NCI-H748 (cell line): ENCODE measurements around the gene CENPF.
"Not testable (repeated sequence)": the region's sequence is repeated elsewhere in the genome, so short reads cannot be mapped to it uniquely, and the experiment has no call there.

Experiments used
- DNase-seq: peaks from one replicate; lab custom pipeline; 2025; ENCODE audit not compliant: unreplicated experiment; lab: John Stamatoyannopoulos, UW

CENPF gene

DNA sequence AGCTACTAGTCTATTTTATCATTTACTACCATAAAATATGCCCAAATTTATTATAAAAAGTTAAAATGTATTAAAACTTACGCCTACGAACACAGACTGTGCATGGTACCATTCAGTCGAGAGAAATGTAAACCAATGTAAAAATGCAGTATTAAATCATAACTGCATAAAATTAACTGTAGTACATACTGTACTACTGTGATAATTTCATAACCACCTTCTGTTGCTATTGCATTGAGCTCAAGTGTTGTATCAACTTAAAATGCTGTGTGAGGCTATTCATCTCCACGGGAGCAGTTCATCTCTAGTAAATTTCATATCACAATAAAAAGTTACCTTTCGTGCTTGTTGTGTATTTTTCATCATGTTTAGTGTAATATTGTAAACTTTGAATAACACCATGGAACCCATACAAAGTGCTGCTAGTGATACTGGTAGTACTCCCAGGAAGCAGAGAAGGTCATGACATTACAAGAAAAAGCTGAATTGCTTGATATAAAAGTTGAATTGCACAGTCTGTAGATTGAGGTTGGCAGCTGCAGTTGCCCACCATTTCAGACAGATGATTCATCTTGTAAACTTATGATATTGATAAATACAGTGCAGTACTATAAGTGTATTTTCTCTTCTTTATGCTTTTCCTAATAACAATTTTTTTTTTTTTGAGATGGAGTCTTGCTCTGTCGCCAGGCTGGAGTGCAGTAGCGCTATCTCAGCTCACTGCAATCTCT, 19.0 kb upstream of the CENPF start:
- no peak for DNase-seq

DNA sequence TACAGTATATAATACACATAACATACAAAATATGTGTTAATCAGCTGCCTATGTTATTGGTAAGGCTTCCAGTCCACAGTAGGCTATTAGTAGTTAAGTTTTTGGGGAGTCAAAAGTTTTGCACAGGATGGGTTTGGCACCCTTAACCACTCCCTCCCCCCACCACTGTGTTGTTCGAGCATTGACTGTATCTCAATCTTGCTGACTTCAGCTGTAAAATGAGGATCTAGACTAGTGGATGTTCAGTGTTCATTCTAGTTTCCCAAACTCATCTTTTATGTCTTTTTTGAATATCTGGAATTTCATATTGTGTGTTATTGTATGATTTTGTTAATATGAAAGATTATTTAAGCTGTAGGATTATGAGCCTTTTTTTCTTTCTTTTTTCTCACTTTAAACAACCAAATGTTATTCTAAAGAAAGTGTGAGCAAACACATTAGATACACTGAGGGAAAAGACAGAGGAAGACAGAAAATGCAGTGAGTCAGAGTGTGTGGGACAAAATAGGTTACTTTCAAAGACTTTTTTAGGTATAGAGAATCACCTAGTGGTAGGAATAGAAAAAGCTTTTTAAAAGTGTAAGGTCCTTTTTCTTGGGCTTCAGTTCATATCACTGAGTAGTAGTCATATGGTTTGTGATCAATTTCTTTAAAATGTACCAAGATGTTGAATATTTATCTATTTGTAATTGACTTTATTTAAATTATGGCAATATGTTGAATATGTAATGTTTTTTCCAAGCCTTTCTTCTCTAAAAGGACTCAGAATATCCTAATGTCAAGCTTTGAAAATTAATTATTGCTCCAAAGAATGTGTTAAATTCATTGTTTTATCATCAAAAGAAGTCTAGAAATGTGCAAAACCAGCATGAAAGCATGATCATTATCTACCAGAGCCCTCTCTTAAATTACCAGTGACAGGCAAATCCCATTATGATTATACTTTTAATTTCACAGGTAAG, 17.9 kb upstream of the CENPF start:
- peak; percentile 25 for DNase-seq

DNA sequence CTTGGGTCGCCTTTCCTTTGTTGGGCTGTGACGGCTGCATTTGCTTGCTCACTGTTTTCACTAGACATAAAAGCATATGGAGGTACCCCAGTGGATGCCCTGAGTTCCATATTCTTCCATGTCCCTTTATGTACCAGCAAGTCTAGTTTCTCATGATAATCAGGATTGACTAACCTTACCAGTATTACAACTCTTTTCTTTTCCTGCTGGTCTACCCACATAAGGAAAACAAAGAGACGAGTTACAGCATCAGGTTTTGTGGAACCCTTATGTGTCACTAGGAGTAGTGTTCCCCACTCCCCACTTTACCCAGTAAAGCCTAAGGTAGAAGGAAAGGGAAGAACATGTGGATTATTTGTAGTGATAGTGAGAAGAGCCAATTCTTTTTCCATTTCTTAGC, 16.4 kb upstream of the CENPF start:
- no peak for DNase-seq

DNA sequence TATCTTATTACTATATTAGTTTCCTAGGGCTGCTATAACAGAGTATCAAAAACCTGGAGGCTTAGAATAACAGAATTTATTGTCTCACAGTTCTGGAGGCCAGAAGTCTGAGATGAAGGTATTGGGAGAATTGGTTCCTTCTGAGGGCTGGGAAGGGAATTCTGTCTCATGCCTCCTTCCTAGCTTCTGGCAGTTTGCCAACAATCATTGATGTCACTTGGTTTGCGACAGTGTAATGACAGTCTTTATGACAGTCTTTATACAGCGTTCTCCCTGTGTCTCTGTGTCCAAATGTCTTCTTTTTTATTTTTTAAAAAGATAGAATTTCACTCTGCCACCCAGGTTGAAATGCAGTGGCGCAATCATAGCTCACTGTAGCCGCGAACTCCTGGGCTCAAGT, 15.8 kb upstream of the CENPF start:
- peak; percentile 25 for DNase-seq

DNA sequence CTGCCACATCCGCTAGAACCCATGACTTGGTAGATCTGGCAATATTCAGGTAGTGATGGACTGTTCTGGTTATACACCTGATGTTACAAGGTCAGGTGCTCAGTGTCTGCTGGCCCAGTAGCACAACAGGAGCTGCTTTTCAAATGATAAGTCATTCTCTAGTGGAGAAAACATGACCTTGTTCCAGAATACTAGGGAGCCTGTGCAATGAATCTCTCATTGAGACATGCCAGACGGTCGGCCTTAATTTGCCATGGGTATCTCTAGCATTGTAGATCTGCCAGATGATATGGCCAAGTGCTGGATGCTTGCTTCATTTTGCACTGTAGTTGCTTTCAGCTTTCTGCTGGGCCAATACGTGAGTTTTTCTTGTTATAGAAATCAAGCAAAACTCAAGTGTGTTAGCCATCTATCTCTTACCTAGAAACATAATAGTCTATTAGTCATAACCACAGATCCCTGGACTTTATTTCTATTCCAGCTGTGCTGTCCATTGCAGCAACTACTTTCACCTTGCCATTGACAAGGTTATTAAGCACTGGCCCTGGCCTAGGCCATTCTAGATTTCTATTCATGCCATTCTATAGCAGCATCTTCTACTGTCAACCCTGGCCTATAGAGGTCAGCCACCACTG, 13.9 kb upstream of the CENPF start:
- no peak for DNase-seq

DNA sequence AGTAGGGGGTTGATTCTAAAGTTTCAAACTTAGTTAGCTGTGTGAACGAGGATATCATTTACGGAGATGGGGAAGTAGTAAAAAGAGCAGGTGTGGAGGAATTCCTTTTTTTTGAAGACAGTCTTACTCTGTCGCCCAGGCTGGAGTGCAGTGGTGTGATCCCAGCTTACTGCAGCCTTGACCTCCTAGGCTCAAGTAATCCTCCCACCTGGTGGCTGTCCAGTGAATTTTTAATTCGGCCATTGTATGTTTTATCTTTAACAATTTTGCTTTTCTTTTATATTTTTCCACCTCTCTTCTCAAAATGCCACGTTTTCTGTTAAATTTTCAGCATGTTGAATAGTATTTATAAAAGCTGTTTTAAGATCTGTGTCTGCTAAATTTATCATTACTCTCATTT, 12.3 kb upstream of the CENPF start:
- no peak for DNase-seq

DNA sequence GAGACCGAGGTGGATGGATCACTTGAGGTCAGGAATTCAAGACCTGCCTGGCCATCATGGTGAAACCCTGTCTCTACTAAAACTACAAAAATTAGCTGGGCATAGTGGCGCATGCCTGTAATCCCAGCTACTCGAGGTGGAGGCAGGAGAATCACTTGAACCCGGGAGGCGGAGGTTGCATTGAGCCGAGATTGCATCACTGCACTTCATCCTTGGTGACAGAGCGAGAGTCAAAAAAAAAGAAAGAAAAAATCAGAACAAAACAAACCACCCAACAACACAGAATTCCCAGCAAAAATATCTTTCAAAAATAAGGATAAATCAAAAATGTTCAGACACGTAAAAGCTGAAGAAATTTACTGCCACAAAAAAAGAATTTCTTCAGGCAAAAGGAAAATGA, 11.1 kb upstream of the CENPF start:
- DNase-seq, result not testable (repeated sequence)

DNA sequence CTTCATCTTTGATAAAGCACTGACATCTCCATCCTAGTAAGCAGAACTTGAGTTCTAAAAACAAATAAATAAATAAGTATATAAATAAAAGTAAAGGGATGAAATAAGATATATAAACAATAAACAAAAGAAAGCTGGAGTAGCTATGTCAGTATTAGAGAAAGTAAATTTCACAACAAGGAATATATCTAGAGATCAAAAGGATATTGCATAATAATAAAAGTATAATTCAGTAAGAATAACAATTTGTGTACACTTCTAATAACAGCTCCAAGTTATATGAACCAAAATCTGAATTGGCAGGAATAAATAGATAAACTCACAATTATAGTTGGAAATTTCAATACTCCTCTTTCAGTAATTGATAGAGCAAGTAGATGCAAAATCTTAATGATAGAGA, 9.8 kb upstream of the CENPF start:
- DNase-seq, result no peak

DNA sequence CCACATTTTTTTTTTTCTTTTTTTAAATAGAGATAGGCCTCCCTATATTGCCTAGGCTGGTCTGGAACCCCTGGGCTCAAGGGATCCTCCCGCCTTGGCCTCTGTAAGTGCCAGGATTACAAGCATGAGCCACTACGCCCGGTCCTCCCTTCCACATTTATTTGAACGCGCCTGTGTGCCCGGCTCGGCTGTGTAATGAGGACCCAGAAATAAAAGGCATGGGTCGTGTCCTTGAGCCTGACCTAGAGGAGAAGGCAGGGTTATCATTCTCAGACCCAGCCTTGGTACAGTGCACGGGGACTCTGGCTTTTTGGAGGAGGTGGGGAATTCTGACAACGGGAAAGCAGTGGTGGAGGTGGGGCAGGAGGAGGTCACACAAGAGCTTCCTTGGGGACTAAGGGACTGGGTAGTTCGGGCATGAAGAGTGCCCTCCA, 841 bp downstream of the CENPF start:
- peak; percentile 15 for DNase-seq

DNA sequence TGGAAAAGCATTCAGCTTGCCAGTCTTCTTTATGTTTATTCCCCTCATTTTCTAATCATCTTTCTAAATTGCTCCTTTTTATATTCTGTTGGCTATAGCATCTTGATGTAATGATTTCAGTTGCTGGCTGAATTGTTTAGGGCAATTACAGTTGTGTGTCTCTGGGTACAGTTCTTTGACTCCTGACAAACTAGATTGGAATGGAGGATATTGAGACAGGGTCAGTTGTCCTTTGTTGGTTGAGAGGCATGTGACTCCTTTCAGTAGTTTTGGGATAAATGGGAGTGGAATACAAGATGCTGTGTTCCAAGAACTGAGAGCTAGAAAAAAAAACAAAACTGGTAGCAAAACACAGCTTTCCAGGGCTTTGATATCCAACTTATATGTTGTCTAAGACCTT, 1.5 kb downstream of the CENPF start:
- DNase-seq, result no peak

DNA sequence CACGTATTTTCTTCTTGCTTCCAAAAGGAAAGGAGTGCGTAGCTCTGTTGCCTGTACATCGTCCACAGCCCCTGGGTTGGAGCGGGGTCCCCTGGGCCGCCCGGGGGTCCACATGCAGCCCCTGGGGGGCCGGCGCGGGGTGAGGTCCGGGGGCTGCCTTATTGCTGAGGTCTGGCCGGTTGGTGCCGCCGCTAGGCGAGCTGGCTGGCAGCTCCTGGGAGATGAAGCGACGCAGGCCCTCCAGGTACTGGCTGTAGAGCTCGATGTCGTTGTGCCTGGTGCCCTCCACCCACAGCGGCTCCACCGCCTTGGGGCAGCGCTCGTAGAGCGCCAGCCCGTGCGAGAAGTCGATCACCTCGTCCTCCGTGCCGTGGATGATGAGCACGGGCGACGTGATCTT, 2.5 kb downstream of the CENPF start:
- DNase-seq, result not testable (repeated sequence)

DNA sequence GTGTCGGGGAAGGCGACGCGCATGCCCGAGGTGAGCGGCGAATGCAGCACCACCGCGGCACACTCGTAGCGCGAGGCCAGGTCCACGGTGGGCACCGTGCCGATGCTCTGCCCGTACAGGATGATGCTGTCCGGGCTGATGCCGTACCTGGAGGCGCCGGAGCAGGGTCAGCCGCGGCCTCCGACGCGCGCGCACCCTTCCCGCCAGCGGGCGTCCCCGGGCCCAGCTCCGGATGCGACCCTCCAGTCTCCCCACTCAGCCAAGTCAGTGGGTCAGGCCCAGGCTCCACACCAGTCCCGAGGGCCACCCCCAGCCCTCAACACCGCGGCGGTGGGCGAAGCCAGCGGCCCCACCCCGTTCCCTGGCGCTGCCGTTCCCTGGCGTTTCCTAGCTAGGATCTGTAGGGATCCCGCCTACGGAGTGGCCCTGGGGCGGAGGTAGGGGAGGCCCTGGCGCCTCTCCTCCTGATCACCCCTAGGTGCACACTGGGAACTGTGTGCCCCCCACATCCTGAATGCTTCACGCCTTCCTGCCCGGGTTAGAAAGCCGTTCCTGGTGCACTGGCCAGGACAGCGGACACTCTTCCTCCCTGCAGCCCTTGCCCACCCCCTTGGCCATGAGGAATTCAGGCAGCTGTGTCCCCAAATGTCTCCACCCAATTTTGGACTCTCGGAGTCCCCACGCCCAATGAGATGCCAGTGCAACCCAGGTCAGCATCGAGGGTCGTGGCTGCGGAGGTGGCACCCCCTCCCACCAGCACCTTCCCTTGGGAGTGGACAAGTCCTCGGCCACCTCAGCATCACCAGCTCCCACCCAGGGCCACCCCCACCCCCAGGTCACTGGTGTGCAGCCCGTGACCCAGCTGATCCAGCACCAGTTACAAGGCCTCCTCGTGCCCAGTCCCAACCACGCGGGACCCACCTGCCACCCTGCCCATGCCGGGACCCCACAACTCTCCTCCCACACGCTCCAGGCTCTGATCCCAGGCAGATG, 3.2 kb downstream of the CENPF start:
- DNase-seq, result not testable (repeated sequence)

DNA sequence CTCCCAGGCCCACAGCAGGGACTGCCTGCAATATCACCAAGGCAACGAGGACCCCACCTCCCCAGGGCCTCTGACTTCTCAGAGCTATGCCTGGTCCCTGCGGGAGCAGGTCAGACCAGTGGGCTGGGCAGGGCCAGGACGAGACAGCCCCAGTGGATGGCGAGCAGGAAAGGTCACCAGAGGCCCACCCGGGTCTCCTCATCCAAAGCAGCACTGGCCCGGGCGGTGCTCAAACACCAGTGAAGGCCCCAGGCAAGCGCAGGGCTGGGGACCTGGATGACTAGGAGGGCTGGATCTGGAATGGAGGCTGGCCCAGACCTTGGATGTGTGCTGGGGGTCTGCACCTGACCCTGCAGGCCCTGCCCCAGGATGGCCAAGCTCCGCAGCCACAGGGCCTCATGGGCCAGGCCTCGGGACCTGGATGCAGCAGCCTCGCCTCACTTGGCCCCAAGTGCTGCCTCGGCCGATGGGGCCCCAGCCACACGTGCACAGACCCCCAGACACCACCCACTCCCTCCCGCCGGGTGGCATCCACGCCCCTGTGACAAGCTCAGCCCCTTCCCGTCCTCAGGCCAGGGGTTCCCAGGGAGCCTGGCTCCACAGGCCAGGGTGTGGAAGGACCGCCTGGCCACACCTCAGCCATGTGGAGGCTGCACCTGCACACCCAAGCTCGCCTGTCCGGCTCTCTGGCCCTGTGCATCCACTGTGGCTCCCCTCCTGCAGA, 4.7 kb downstream of the CENPF start:
- not testable (repeated sequence) for DNase-seq

DNA sequence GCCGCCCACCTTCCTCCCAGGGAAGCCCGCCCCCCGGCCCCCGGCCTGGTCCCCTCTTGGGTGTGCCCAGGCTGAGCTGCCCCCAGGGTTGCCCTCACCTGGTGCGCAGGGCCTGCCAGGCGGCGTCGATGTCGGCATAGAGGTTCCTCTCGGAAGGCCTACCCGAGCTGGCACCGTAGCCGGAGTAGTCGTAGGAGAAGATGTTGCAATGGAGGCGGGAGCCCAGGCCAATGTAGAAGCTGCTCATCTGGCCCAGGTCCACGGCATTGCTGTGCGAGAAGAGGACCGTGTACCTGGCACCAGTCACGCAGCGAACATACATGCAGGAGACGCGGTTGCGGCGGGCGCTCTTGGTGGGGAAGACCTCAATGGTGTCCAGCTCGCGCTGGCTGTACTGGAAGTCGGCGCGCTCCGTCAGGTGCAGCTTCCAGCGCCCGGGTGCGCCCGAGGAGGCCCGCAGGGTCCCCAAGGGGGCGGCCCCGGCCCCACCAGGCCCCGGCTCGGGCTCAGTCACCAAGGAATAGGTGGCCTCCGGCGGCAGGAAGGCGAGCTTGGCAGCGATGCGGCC, 5.3 kb downstream of the CENPF start:
- not testable (repeated sequence) for DNase-seq

DNA sequence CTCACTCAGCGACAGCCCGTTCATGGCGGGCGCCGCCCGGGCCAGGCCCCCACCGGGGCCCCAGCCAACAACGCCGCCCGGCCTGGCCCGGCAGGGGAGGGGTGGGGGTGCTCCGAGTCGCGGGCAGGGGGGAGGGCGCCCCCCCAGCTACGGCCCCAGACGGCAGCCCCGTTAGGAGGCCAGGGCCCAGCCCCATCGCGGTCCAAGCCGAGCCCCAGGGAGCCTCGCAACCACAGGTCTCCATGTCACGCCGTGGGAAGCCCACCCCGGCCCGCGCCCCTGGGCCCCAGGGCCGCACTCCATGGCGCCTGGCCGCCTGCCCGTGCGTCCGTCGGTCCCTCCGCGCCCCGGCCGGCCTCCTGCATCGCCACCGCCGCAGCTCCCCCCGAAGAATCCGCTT, 5.8 kb downstream of the CENPF start:
- DNase-seq, result not testable (repeated sequence)

DNA sequence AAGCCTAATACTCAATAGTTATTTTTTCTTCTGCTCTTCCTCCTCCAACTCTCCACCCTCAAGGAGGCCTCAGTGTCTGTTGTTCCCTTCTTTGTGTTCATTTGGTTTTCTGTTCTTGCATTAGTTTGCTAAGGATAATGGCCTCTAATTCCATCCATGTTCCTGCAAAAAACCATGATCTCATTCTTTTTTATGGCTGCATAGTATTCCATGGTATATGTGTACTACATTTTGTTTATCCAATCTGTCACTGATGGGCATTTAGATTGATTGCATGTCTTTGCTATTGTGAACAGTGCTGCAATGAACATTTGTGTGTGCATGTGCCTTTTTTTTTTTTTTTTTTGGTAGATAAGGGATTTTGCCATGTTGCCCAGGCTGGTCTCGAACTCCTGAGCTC, 6.7 kb downstream of the CENPF start:
- DNase-seq, result no peak

DNA sequence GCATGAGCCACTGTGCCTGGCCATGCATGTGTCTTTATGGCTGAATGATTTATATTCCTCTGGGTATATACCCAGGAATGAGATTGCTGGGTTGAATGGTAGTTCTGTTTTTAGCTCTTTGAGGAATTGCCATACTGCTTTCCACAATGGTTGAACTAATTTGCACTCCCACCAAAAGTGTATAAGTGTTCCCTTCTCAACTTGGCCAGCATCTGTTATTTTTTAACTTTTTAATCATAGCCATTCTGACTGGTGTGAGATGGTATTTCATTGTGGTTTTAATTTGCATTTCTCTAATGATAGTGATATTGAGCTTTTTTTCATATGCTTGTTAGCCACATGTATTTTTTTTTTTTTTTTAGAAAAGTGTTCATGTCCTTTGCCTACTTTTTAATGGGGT, 7.1 kb downstream of the CENPF start:
- DNase-seq, result not testable (repeated sequence)

DNA sequence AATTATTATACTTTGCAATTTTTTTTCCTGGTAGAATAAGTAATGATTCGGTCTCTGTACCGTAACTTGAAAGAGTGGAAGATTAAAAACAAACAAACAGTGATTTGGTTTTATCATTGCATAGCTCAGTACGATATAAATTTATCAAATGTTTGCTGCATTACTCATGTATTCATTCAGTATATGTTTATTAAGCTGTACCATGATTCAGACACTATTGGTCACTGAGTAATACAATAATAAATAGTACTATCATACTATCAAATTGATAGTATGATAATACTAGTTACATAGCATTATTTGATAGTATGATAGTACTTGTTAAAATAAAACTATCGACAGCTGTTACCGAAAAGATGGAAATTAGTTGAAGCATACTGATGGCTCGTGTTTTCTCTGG, 12.1 kb downstream of the CENPF start:
- DNase-seq, result no peak

DNA sequence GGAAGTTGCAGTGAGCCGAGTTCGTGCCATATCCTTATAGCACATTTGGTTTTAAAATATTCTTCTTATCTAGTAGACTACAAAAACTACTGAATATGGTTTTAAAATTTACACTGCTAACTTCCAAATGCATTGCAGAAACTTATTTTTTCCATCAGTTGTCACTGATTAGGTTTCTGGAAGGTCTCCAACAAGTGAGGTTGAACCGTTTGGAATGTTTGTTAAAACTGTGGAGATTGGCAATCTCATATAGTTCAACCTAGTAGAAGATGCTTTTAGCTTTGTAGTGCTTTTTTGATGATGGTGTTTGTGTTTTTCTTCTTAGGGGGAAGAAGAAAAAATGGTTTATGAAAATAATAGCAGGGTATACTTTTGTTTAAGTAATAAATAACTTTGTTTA, 12.9 kb downstream of the CENPF start:
- no peak for DNase-seq
